Caco-2 (cell line): ENCODE data around the gene KRTAP9-4. TPM values are rescaled to one million over a fixed set of nuclear protein-coding genes. Genes with fewer than 3 reads are reported as not detected.

Experiments used
- BruUV-seq: library from RNA; stranded (reverse); fragments of 400-500 nt; replicated peaks from 2 replicates; lab custom pipeline; 2021; lab: Mats Ljungman, UMichigan
- CTCF ChIA-PET: fragments of 300-600 bp; sonication (Branson Sonifier 250); formaldehyde crosslinking; loops from one replicate; lab custom pipeline; 2022; ENCODE audit warnings: antibody characterized with exemption; lab: Charles Lee
- POLR2A ChIA-PET: fragments of 300-600 bp; sonication (Branson Sonifier 250); formaldehyde crosslinking; loops from one replicate; lab custom pipeline; 2022; ENCODE audit warnings: antibody characterized with exemption; lab: Charles Lee
- DNase-seq, 2 experiments: peaks; one replicate each; pipeline versions ENCODE4 v3.0.0 to v3.0.0-alpha.2; 2020 to 2022
- H3K27me3 ChIP-seq: replicated peaks from 2 replicates; pipeline ENCODE4 v1.6.0; 2011; ENCODE audit warnings: low read length; ENCODE audit not compliant: control insufficient read depth, insufficient read depth
- H3K36me3 ChIP-seq: 2 replicates; pipeline ENCODE4 v1.5.1; 2011; ENCODE audit warnings: low read length; ENCODE audit not compliant: control insufficient read depth, insufficient read depth
- H3K4me1 ChIP-seq: fragments of 250-450 bp; sonication (Bioruptor Pico); 2 replicates; pipeline ENCODE4 v1.5.1; 2020; ENCODE audit warnings: mild to moderate bottlenecking
- H3K4me3 ChIP-seq: 2 replicates; pipeline ENCODE4 v1.5.1; 2011; ENCODE audit warnings: low read depth, mild to moderate bottlenecking, control low read depth, low read length
- H3K9me3 ChIP-seq: fragments of 250-450 bp; sonication (Bioruptor Pico); 2 replicates; pipeline ENCODE4 v1.5.1; 2020; ENCODE audit warnings: mild to moderate bottlenecking, moderate library complexity
- H3K27ac Mint-ChIP-seq: one replicate; pipeline ENCODE4 v1.8.0; 2022; ENCODE audit warnings: mixed read lengths; ENCODE audit not compliant: unreplicated experiment
- H3K27me3 Mint-ChIP-seq: one replicate; pipeline ENCODE4 v1.8.0; 2022; ENCODE audit warnings: mixed read lengths; ENCODE audit not compliant: insufficient read depth, unreplicated experiment
- H3K36me3 Mint-ChIP-seq: one replicate; pipeline ENCODE4 v1.8.0; 2022; ENCODE audit warnings: mild to moderate bottlenecking, mixed read lengths; ENCODE audit not compliant: insufficient read depth, unreplicated experiment
- H3K4me1 Mint-ChIP-seq: one replicate; pipeline ENCODE4 v1.8.0; 2022; ENCODE audit warnings: low read depth, mixed read lengths; ENCODE audit not compliant: unreplicated experiment
- H3K4me3 Mint-ChIP-seq: one replicate; pipeline ENCODE4 v1.8.0; 2022; ENCODE audit warnings: mild to moderate bottlenecking, moderate library complexity, mixed read lengths; ENCODE audit not compliant: unreplicated experiment
- H3K9me3 Mint-ChIP-seq: one replicate; pipeline ENCODE4 v1.8.0; 2022; ENCODE audit warnings: mixed read lengths; ENCODE audit not compliant: unreplicated experiment
- intact Hi-C: fragments of 100-400 bp; cut with micrococcal nuclease; formaldehyde crosslinking; loops from one replicate; pipeline ENCODE4 v1.10.0; 2022; ENCODE audit not compliant: unreplicated experiment
- total RNA-seq: library from RNA; stranded (reverse); gene quantifications from 2 replicates; pipeline ENCODE4 v1.2.3, GENCODE V29; 2022
- TF ChIP-seq, protein P1 (sequence below), 2 experiments: fragments of 200-600 bp in 1 of 2; IDR thresholded peaks; 1 replicate in 1 of 2; 2 replicates in 1 of 2; pipeline versions ENCODE4 v1.5.1 to v1.8.0; 2011 to 2022; ENCODE audit warnings: antibody characterized with exemption in 1 of 2, control low read depth in 1 of 2, inconsistent platforms in 1 of 2, low read depth in 1 of 2, low read length in 1 of 2, mild to moderate bottlenecking in 1 of 2, moderate library complexity in 1 of 2; ENCODE audit not compliant: insufficient read depth in 1 of 2, severe bottlenecking in 1 of 2, unreplicated experiment in 1 of 2

The KRTAP9-4 gene
- total RNA-seq, 1 experiment from 2014 or later, result not detected

DNA sequence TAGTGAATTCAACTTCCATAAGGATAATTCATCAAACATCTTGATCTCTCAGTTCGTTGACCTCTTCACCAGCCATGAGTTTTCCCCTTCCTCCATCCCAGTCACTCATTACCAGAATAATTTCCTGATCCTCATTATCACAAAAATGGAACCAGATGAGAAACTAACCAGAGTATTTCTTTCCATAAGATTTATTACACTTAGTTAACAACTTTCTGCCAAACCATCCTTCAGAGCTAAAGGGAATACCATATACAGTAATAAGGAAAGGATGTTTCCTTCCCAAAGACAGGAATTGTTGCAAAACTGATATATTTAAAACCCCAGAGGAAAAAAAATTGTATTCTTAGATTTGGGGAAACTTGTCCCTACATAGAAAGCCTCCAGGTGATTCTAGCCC is 44.5 kb downstream of the KRTAP9-4 start:
- intact Hi-C loops, result no loop called here

DNA sequence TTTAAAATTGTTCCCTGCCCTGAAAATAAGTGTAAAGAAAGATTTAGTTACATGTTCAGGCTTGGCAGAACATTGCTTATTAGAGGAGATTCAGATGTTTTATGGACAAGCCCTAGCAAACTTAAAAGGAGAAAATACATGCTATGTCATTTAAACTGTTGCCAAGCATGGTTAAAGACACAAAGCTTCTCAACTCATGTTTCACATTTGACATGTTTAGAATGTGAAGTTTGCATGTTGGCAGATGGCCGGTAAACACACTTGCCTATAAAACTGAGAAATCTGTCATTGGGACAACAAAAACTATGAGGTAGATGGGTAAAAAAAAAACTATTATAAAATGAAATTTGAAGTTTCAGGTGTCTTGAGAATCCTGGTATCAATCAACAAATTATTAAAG is 47.4 kb downstream of the KRTAP9-4 start:
- Histone ChIP-seq H3K27me3 (no peaks in the 10 kb centered on the region), H3K9me3 (no peaks in the 10 kb centered on the region), H3K4me3 (no peak overlapping the region), H3K4me1 (no peaks in the 10 kb centered on the region), H3K36me3 (no peaks in the 10 kb centered on the region)
- H3K4me3 Mint-ChIP-seq, result no peak overlapping the region
- no peaks in the 10 kb centered on the region for H3K9me3 Mint-ChIP-seq
- BruUV-seq, result no TSS peak
- no peaks in the 10 kb centered on the region for H3K36me3 Mint-ChIP-seq
- H3K27me3 Mint-ChIP-seq, result no peaks in the 10 kb centered on the region
- no peak for DNase-seq
- H3K4me1 Mint-ChIP-seq, result no peaks in the 10 kb centered on the region
- CTCF ChIA-PET, result no interaction called here
- no peak overlapping the region for H3K27ac Mint-ChIP-seq
- intact Hi-C loops, result no loop called here
- TF ChIP-seq, protein P1, sequence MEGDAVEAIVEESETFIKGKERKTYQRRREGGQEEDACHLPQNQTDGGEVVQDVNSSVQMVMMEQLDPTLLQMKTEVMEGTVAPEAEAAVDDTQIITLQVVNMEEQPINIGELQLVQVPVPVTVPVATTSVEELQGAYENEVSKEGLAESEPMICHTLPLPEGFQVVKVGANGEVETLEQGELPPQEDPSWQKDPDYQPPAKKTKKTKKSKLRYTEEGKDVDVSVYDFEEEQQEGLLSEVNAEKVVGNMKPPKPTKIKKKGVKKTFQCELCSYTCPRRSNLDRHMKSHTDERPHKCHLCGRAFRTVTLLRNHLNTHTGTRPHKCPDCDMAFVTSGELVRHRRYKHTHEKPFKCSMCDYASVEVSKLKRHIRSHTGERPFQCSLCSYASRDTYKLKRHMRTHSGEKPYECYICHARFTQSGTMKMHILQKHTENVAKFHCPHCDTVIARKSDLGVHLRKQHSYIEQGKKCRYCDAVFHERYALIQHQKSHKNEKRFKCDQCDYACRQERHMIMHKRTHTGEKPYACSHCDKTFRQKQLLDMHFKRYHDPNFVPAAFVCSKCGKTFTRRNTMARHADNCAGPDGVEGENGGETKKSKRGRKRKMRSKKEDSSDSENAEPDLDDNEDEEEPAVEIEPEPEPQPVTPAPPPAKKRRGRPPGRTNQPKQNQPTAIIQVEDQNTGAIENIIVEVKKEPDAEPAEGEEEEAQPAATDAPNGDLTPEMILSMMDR (IDR thresholded peaks at IDR 0.05; ENCODE audit: insufficient read depth in 1 of 2, low read depth in 1 of 2, low read length in 1 of 2, severe bottlenecking in 1 of 2, unreplicated experiment in 1 of 2), result no peak
- POLR2A ChIA-PET, result no interaction called here

More for the DNA sequence above, 44.5 kb downstream of the KRTAP9-4 start:
- CTCF ChIA-PET, result no interaction called here
- BruUV-seq, result no TSS peak
- DNase-seq, result no peak
- Mint-ChIP-seq H3K27ac (no peak overlapping the region), H3K4me3 (no peak overlapping the region), H3K36me3 (no peaks in the 10 kb centered on the region), H3K4me1 (no peaks in the 10 kb centered on the region), H3K9me3 (no peaks in the 10 kb centered on the region), H3K27me3 (no peaks in the 10 kb centered on the region)
- Histone ChIP-seq H3K36me3 (no peaks in the 10 kb centered on the region), H3K9me3 (no peaks in the 10 kb centered on the region), H3K4me1 (no peaks in the 10 kb centered on the region), H3K27me3 (no peaks in the 10 kb centered on the region), H3K4me3 (no peak overlapping the region)
- TF ChIP-seq, protein P1 (IDR thresholded peaks at IDR 0.05; ENCODE audit: insufficient read depth in 1 of 2, low read depth in 1 of 2, low read length in 1 of 2, severe bottlenecking in 1 of 2, unreplicated experiment in 1 of 2), result no peak
- POLR2A ChIA-PET, result no interaction called here

DNA sequence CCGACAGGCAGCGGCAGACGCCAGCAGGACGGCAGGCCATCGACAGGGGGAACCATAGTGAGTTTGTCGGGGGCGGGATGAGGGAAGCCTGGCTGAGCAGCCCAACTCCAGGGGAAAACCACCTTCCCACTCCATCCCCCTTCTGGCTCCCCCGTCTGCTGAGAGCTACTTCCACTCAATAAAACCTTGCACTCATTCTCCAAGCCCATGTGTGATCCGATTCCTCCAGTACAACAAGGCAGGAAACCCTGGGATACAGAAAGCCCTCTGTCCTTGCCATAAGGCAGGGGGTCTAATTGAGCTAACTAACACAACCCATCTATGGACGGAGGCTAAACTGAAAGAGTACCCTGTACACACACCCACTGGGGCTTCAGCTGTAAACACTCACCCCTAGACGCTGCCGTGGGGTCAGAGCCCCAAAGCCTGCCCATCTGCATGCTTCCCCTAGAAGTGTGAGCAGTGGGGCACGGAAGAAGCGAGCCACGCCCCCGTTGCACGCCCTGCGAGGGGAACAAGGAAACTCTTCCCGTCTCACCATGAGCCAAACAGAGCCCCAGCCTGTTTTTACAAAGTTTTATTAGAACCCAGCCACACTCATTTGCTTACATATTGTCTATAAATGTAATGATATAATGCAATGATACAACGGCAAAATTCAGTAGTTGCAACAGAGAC is 49.1 kb downstream of the KRTAP9-4 start:
- DNase-seq, result no peak
- no TSS peak for BruUV-seq
- no peaks in the 10 kb centered on the region for H3K36me3 ChIP-seq
- H3K9me3 Mint-ChIP-seq, result no peaks in the 10 kb centered on the region
- intact Hi-C loops, result no loop called here
- no peaks in the 10 kb centered on the region for H3K4me1 Mint-ChIP-seq
- H3K27me3 ChIP-seq, result no peaks in the 10 kb centered on the region
- H3K36me3 Mint-ChIP-seq, result no peaks in the 10 kb centered on the region
- no peaks in the 10 kb centered on the region for H3K9me3 ChIP-seq
- no peak overlapping the region for H3K4me3 ChIP-seq
- POLR2A ChIA-PET, result no interaction called here
- no peak overlapping the region for H3K4me3 Mint-ChIP-seq
- no peak overlapping the region for H3K27ac Mint-ChIP-seq
- H3K27me3 Mint-ChIP-seq, result no peaks in the 10 kb centered on the region
- TF ChIP-seq, protein P1 (IDR thresholded peaks at IDR 0.05; ENCODE audit: insufficient read depth in 1 of 2, low read depth in 1 of 2, low read length in 1 of 2, severe bottlenecking in 1 of 2, unreplicated experiment in 1 of 2), result no peak
- no peaks in the 10 kb centered on the region for H3K4me1 ChIP-seq
- CTCF ChIA-PET, result no interaction called here

Other genes with a start within 250 kb of the KRTAP9-4 start
- not detected in 2 replicates for gene KRTAP3-2, start 249.8 kb upstream of the KRTAP9-4 start, total RNA-seq
- 7.4 and 7.9 TPM in 2 replicates for gene KRTAP3-1, start 240.6 kb upstream of the KRTAP9-4 start, total RNA-seq
- not detected in 2 replicates for gene KRTAP1-5, start 222.5 kb upstream of the KRTAP9-4 start, total RNA-seq
- not detected in 2 replicates for gene KRTAP1-4, start 219.5 kb upstream of the KRTAP9-4 start, total RNA-seq
- gene KRTAP1-3, start 214.8 kb upstream of the KRTAP9-4 start, total RNA-seq, result not detected in 2 replicates
- not detected in 2 replicates for gene KRTAP1-1, start 208.2 kb upstream of the KRTAP9-4 start, total RNA-seq
- gene KRTAP2-1, start 202.4 kb upstream of the KRTAP9-4 start, total RNA-seq, result not detected in 2 replicates
- not detected in 2 replicates for gene KRTAP2-2, start 194.5 kb upstream of the KRTAP9-4 start, total RNA-seq
- gene KRTAP2-3, start 189.6 kb upstream of the KRTAP9-4 start, total RNA-seq, result 3.7 and 4.9 TPM in 2 replicates
- gene KRTAP2-4, start 183.8 kb upstream of the KRTAP9-4 start, total RNA-seq, result not detected in 2 replicates
- gene KRTAP4-7, start 165.5 kb upstream of the KRTAP9-4 start, total RNA-seq, result not detected in 2 replicates
- not detected in 2 replicates for gene KRTAP4-8, start 151.5 kb upstream of the KRTAP9-4 start, total RNA-seq
- gene KRTAP4-16, start 147.5 kb upstream of the KRTAP9-4 start, total RNA-seq, result not detected in 2 replicates
- not detected in 2 replicates for gene KRTAP4-9, start 144.3 kb upstream of the KRTAP9-4 start, total RNA-seq
- gene KRTAP4-11, start 131.3 kb upstream of the KRTAP9-4 start, total RNA-seq, result not detected in 2 replicates
- not detected in 2 replicates for gene KRTAP4-12, start 125.5 kb upstream of the KRTAP9-4 start, total RNA-seq
- not detected in 2 replicates for gene KRTAP4-6, start 109.1 kb upstream of the KRTAP9-4 start, total RNA-seq
- not detected in 2 replicates for gene KRTAP4-5, start 99.9 kb upstream of the KRTAP9-4 start, total RNA-seq
- gene KRTAP4-4, start 88.9 kb upstream of the KRTAP9-4 start, total RNA-seq, result not detected in 2 replicates
- not detected in 2 replicates for gene KRTAP4-3, start 81.5 kb upstream of the KRTAP9-4 start, total RNA-seq
- gene KRTAP4-2, start 71.5 kb upstream of the KRTAP9-4 start, total RNA-seq, result not detected in 2 replicates
- gene KRTAP4-1, start 64.8 kb upstream of the KRTAP9-4 start, total RNA-seq, result 0.49 TPM in 1 of 2 replicates, not detected in the other
- not detected in 2 replicates for gene KRTAP9-1, start 59.8 kb upstream of the KRTAP9-4 start, total RNA-seq
- not detected in 2 replicates for gene KRTAP9-2, start 23.0 kb upstream of the KRTAP9-4 start, total RNA-seq
- gene KRTAP9-3, start 17.2 kb upstream of the KRTAP9-4 start, total RNA-seq, result not detected in 2 replicates
- gene KRTAP9-8, start 11.7 kb upstream of the KRTAP9-4 start, total RNA-seq, result not detected in 2 replicates
- not detected in 2 replicates for gene KRTAP9-9, start 5.7 kb downstream of the KRTAP9-4 start, total RNA-seq
- not detected in 2 replicates for gene KRTAP9-6, start 15.7 kb downstream of the KRTAP9-4 start, total RNA-seq
- not detected in 2 replicates for gene KRTAP9-7, start 26.0 kb downstream of the KRTAP9-4 start, total RNA-seq
- not detected in 2 replicates for gene KRTAP29-1, start 53.2 kb downstream of the KRTAP9-4 start, total RNA-seq
- gene KRTAP16-1, start 59.6 kb downstream of the KRTAP9-4 start, total RNA-seq, result not detected in 2 replicates
- gene KRTAP17-1, start 66.0 kb downstream of the KRTAP9-4 start, total RNA-seq, result not detected in 2 replicates
- not detected in 2 replicates for gene KRT33A, start 101.1 kb downstream of the KRTAP9-4 start, total RNA-seq
- gene KRT33B, start 120.1 kb downstream of the KRTAP9-4 start, total RNA-seq, result not detected in 2 replicates
- not detected in 2 replicates for gene KRT34, start 132.6 kb downstream of the KRTAP9-4 start, total RNA-seq
- gene KRT31, start 147.9 kb downstream of the KRTAP9-4 start, total RNA-seq, result not detected in 2 replicates
- not detected in 2 replicates for gene KRT37, start 174.9 kb downstream of the KRTAP9-4 start, total RNA-seq
- gene KRT38, start 191.3 kb downstream of the KRTAP9-4 start, total RNA-seq, result not detected in 2 replicates
- not detected in 2 replicates for gene KRT32, start 217.7 kb downstream of the KRTAP9-4 start, total RNA-seq
- gene KRT35, start 231.5 kb downstream of the KRTAP9-4 start, total RNA-seq, result not detected in 2 replicates
- gene KRT36, start 240.2 kb downstream of the KRTAP9-4 start, total RNA-seq, result not detected in 2 replicates